CD1c-positive myeloid dendritic cell (primary cell): ENCODE results near the gene TBC1D26.
"Not testable (repeated sequence)": the region's sequence is repeated elsewhere in the genome, so short reads cannot be mapped to it uniquely, and the experiment has no call there.

Source experiments
- DNase-seq: peaks from one replicate; pipeline ENCODE4 v3.0.0-alpha.2; 2016; ENCODE audit errors: extremely low spot score

The TBC1D26 gene

GRCh38 chr17:15744074-15744676 lies 12.1 kb downstream of the TBC1D26 start:
- no peak for DNase-seq

GRCh38 chr17:15744885-15745284 lies 12.8 kb downstream of the TBC1D26 start:
- no peak for DNase-seq

- DNase-seq = not testable (repeated sequence)
Measured at GRCh38 chr17:15749403-15749802, 17.3 kb downstream of the TBC1D26 start.

- not testable (repeated sequence) for DNase-seq
Measured at GRCh38 chr17:15768865-15769533, 36.9 kb downstream of the TBC1D26 start.

GRCh38 chr17:15770679-15771078 lies 38.6 kb downstream of the TBC1D26 start:
- not testable (repeated sequence) for DNase-seq

GRCh38 chr17:15776871-15777270 lies 44.8 kb downstream of the TBC1D26 start:
- no peak for DNase-seq

- DNase-seq = no peak
Measured at GRCh38 chr17:15777297-15777696, 45.2 kb downstream of the TBC1D26 start.

GRCh38 chr17:15777717-15778116 lies 45.6 kb downstream of the TBC1D26 start:
- DNase-seq = no peak

- DNase-seq = no peak
Measured at GRCh38 chr17:15779119-15779518, 47.0 kb downstream of the TBC1D26 start.

GRCh38 chr17:15780188-15780587 lies 48.1 kb downstream of the TBC1D26 start:
- DNase-seq = no peak

- peak; percentile 29 for DNase-seq
Measured at GRCh38 chr17:15782866-15783265, 50.8 kb downstream of the TBC1D26 start.

GRCh38 chr17:15783461-15783860 lies 51.4 kb downstream of the TBC1D26 start:
- no peak for DNase-seq

- DNase-seq = not testable (repeated sequence)
Measured at GRCh38 chr17:15784351-15784750, 52.3 kb downstream of the TBC1D26 start.

- DNase-seq = not testable (repeated sequence)
Measured at GRCh38 chr17:15787363-15788075, 55.4 kb downstream of the TBC1D26 start.

GRCh38 chr17:15788365-15788764 lies 56.3 kb downstream of the TBC1D26 start:
- not testable (repeated sequence) for DNase-seq
